GM23338 (cell line): ENCODE measurements around the gene AKR1C4. TPM values are rescaled to one million over a fixed set of nuclear protein-coding genes. Genes with fewer than 3 reads are reported as not detected.

ENCODE experiments used
- ATAC-seq: fragments of 200-7000 bp; cut with Tn5 transposase; 3 replicates; pipeline ENCODE4 v1.9.1; 2020
- DNase-seq: peaks from one replicate; pipeline ENCODE4 v3.0.0-alpha.2; 2015; ENCODE audit warnings: low spot score
- H2AFZ ChIP-seq: fragments of 200-600 bp; sonication (generic); 2 replicates; pipeline ENCODE4 v1.8.0; 2016; ENCODE audit warnings: antibody characterized with exemption, mild to moderate bottlenecking, moderate library complexity
- H3F3A ChIP-seq: fragments of 200-600 bp; sonication (generic); replicated peaks from 2 replicates; pipeline ENCODE4 v1.8.0; 2017; ENCODE audit warnings: antibody characterized with exemption, mixed run types, low read depth
- H3K27ac ChIP-seq: fragments of 200-600 bp; sonication (generic); 2 replicates; pipeline ENCODE4 v1.6.1; 2016; ENCODE audit warnings: low read depth
- H3K27me3 ChIP-seq: fragments of 200-600 bp; sonication (generic); 2 replicates; pipeline ENCODE4 v1.8.0; 2016; ENCODE audit warnings: mild to moderate bottlenecking, mixed run types, moderate library complexity; ENCODE audit not compliant: insufficient read depth
- H3K36me3 ChIP-seq: fragments of 200-600 bp; sonication (generic); 2 replicates; pipeline ENCODE4 v1.8.0; 2016; ENCODE audit warnings: mild to moderate bottlenecking; ENCODE audit not compliant: insufficient read depth
- H3K4me1 ChIP-seq: fragments of 200-600 bp; sonication (generic); 2 replicates; pipeline ENCODE4 v1.8.0; 2016; ENCODE audit warnings: mild to moderate bottlenecking, moderate library complexity; ENCODE audit not compliant: insufficient read depth
- H3K4me2 ChIP-seq: fragments of 200-600 bp; sonication (generic); 2 replicates; pipeline ENCODE4 v1.7.1; 2017; ENCODE audit warnings: mixed run types
- H3K4me3 ChIP-seq: fragments of 200-600 bp; sonication (generic); 2 replicates; pipeline ENCODE4 v1.6.1; 2016; ENCODE audit warnings: mixed run types
- H3K79me2 ChIP-seq: fragments of 200-600 bp; sonication (generic); replicated peaks from 2 replicates; pipeline ENCODE4 v1.8.0; 2017; ENCODE audit warnings: mild to moderate bottlenecking; ENCODE audit not compliant: insufficient read depth
- H3K9me2 ChIP-seq: fragments of 200-600 bp; sonication (generic); 2 replicates; pipeline ENCODE4 v1.8.0; 2017; ENCODE audit not compliant: insufficient read depth
- H4K20me1 ChIP-seq: fragments of 200-600 bp; sonication (generic); replicated peaks from 2 replicates; pipeline ENCODE4 v1.8.0; 2017; ENCODE audit warnings: mild to moderate bottlenecking; ENCODE audit not compliant: insufficient read depth
- H3K27ac Mint-ChIP-seq: 2 replicates; pipeline ENCODE4 v1.8.0; 2020; ENCODE audit warnings: inconsistent platforms, mild to moderate bottlenecking, moderate library complexity, mixed read lengths
- H3K27me3 Mint-ChIP-seq: 3 replicates; pipeline ENCODE4 v1.8.0; 2022; ENCODE audit warnings: low read depth, mild to moderate bottlenecking, moderate library complexity, mixed read lengths, inconsistent platforms; ENCODE audit not compliant: insufficient read depth, poor library complexity
- H3K36me3 Mint-ChIP-seq: 3 replicates; pipeline ENCODE4 v1.8.0; 2021; ENCODE audit warnings: low read depth, mild to moderate bottlenecking, inconsistent platforms, moderate library complexity, mixed read lengths
- H3K4me1 Mint-ChIP-seq: 3 replicates; pipeline ENCODE4 v1.8.0; 2020; ENCODE audit warnings: mild to moderate bottlenecking, inconsistent platforms, mixed read lengths
- H3K4me3 Mint-ChIP-seq: 3 replicates; pipeline ENCODE4 v1.8.0; 2021; ENCODE audit warnings: moderate library complexity, mild to moderate bottlenecking, inconsistent platforms, mixed read lengths
- H3K9me3 Mint-ChIP-seq: 3 replicates; pipeline ENCODE4 v1.8.0; 2020; ENCODE audit warnings: moderate library complexity, mild to moderate bottlenecking, inconsistent platforms, mixed read lengths
- CREB1 ChIP-seq: fragments of 250-450 bp; sonication (Bioruptor Pico); IDR thresholded peaks from 2 replicates; pipeline ENCODE4 v1.5.0; 2020; ENCODE audit warnings: low read depth, mild to moderate bottlenecking, moderate library complexity
- CTCF ChIP-seq, 2 experiments: fragments of 200-600 bp in 1 of 2; sonication (generic) in 1 of 2; conservative IDR thresholded peaks; 2 replicates each; pipeline versions ENCODE4 v1.5.1 to v1.6.1; 2016 to 2017; ENCODE audit warnings: antibody characterized with exemption in 2 of 2, low read depth in 2 of 2, mild to moderate bottlenecking in 2 of 2, moderate library complexity in 1 of 2
- ETS1 ChIP-seq: IDR thresholded peaks from 2 replicates; pipeline ENCODE4 v1.6.1; 2016; ENCODE audit warnings: antibody characterized with exemption
- JUNB ChIP-seq: IDR thresholded peaks from one replicate; pipeline ENCODE4 v1.6.1; 2016; ENCODE audit warnings: antibody characterized with exemption; ENCODE audit not compliant: unreplicated experiment
- NANOG ChIP-seq: IDR thresholded peaks from 2 replicates; pipeline ENCODE4 v1.6.1; 2016; ENCODE audit warnings: antibody characterized with exemption, borderline replicate concordance
- POLR2AphosphoS5 ChIP-seq: IDR thresholded peaks from 2 replicates; pipeline ENCODE4 v1.6.1; 2016; ENCODE audit warnings: antibody characterized with exemption, low read depth
- REST ChIP-seq: IDR thresholded peaks from one replicate; pipeline ENCODE4 v1.6.1; 2018; ENCODE audit warnings: antibody characterized with exemption; ENCODE audit not compliant: unreplicated experiment
- ZNF114 ChIP-seq: fragments of 250-450 bp; sonication (Bioruptor Pico); IDR thresholded peaks from 2 replicates; pipeline ENCODE4 v1.5.0; 2020; ENCODE audit warnings: mild to moderate bottlenecking, moderate library complexity
- ZNF331 ChIP-seq: fragments of 250-450 bp; sonication (Bioruptor Pico); IDR thresholded peaks from 2 replicates; pipeline ENCODE4 v1.5.0; 2020; ENCODE audit warnings: low read depth, mild to moderate bottlenecking, moderate library complexity
- polyA plus RNA-seq: library from polyadenylated mRNA; unstranded; fragments of >200 nt; fragmentation: Nextera tagmentation; extraction: Ambion mirVana; gene quantifications from 2 replicates; pipeline ENCODE4 v1.2.1, GENCODE V29; 2016
- total RNA-seq: library from RNA; depleted of rRNA; stranded (reverse); fragments of >200 nt; shearing (Covaris generic); gene quantifications from 2 replicates; pipeline ENCODE4 v1.2.3, GENCODE V29; 2014

Gene AKR1C4
- total and polyA plus RNA-seq, 2 experiments from 2014 or later = not detected

GRCh38 chr10:5147981-5148677 lies 48.5 kb upstream of the AKR1C4 start:
- no peaks in the 10 kb centered on the region for H4K20me1 ChIP-seq
- H3K27ac ChIP-seq = no peak overlapping the region
- no peaks in the 10 kb centered on the region for H3K27me3 ChIP-seq
- Mint-ChIP-seq H3K27me3 (no peaks in the 10 kb centered on the region), H3K36me3 (peaks cover 3% of the 10 kb centered on the region; the same call in 2 of the 3 replicates), H3K9me3 (peaks cover 63% of the 10 kb centered on the region), H3K4me3 (no peak overlapping the region), H3K4me1 (no peaks in the 10 kb centered on the region), H3K27ac (no peak overlapping the region)
- no peak overlapping the region for H2AFZ ChIP-seq
- no peak overlapping the region for H3K4me3 ChIP-seq
- H3F3A ChIP-seq = no peaks in the 10 kb centered on the region
- no peak for ATAC-seq
- TF ChIP-seq JUNB = no peak
- no peak for TF ChIP-seq ZNF114
- no peaks in the 10 kb centered on the region for H3K4me1 ChIP-seq
- peaks cover 4% of the 10 kb centered on the region; the same call in 1 of the 2 replicates for H3K9me2 ChIP-seq
- no peaks in the 10 kb centered on the region for H3K79me2 ChIP-seq
- H3K4me2 ChIP-seq = no peak overlapping the region
- no peaks in the 10 kb centered on the region for H3K36me3 ChIP-seq
- no peak for DNase-seq

- no peaks in the 10 kb centered on the region for H3K4me1 ChIP-seq
- no peak overlapping the region for H3K4me2 ChIP-seq
- no peak overlapping the region for H3K27ac ChIP-seq
- ATAC-seq (no peak), DNase-seq (no peak)
- no peaks in the 10 kb centered on the region for H3K4me1 Mint-ChIP-seq
- peaks cover 66% of the 10 kb centered on the region for H3K9me3 Mint-ChIP-seq
- no peak overlapping the region for H3K4me3 Mint-ChIP-seq
- H3F3A ChIP-seq = no peaks in the 10 kb centered on the region
- H3K36me3 ChIP-seq = no peaks in the 10 kb centered on the region
- H3K27me3 ChIP-seq = no peaks in the 10 kb centered on the region
- peaks cover 4% of the 10 kb centered on the region; the same call in 1 of the 2 replicates for H3K9me2 ChIP-seq
- H3K27ac Mint-ChIP-seq = no peak overlapping the region
- no peaks in the 10 kb centered on the region for H3K27me3 Mint-ChIP-seq
- H3K79me2 ChIP-seq = no peaks in the 10 kb centered on the region
- peaks cover 6% of the 10 kb centered on the region; the same call in 2 of the 3 replicates for H3K36me3 Mint-ChIP-seq
- no peaks in the 10 kb centered on the region for H4K20me1 ChIP-seq
- no peak overlapping the region for H2AFZ ChIP-seq
- no peak overlapping the region for H3K4me3 ChIP-seq
- TF ChIP-seq REST = no peak
- no peak for TF ChIP-seq ETS1
- no peak for TF ChIP-seq ZNF331
- TF ChIP-seq POLR2AphosphoS5 = no peak
- TF ChIP-seq CREB1 = no peak
- TF ChIP-seq JUNB = no peak
- TF ChIP-seq NANOG = no peak
- TF ChIP-seq CTCF (conservative IDR thresholded peaks at IDR 0.05; ENCODE audit: low read depth in 2 of 2) = no peak
- TF ChIP-seq ZNF114 = no peak
Observed at GRCh38 chr10:5148678-5149032, 48.0 kb upstream of the AKR1C4 start.
